ENCODE results near the gene IFNAR2. TPM values are rescaled to one million over a fixed set of nuclear protein-coding genes. Genes with fewer than 3 reads are reported as not detected.

The IFNAR2 gene
- polyA plus RNA-seq, 1 of the 3 experiments (the other 2 are of a cell fraction), result 10.4 TPM

GRCh38 chr21:33217138-33217520, 12.6 kb upstream of the IFNAR2 start:
- POLR2A ChIA-PET, result no interaction called here
- TF ChIP-seq RAD21 (IDR thresholded peaks at IDR 0.05; ENCODE audit: low read length), result no peak
- no peak for TF ChIP-seq NRF1 (IDR thresholded peaks at IDR 0.05; ENCODE audit: low read depth, low read length)
- no peak for TF ChIP-seq GATA2 (CRISPR knock-in tag; IDR thresholded peaks at IDR 0.05)
- Histone ChIP-seq H3K4me2 (no peak overlapping the region), H3K9me3 (no peaks in the 10 kb centered on the region), H3K27ac (ENCODE audit: low read depth in 2 of 2, low read length in 1 of 2) (no peak overlapping the region), H3K36me3 (replicated peaks in 1 of 2; ENCODE audit: control insufficient read depth in 1 of 2, insufficient read depth in 2 of 2, low read length in 1 of 2) (no peaks in the 10 kb centered on the region), H3K9ac (no peak overlapping the region), H3K27me3 (ENCODE audit: insufficient read depth) (peaks cover 8% of the 10 kb centered on the region; the same call in 1 of the 2 replicates), H3K79me2 (ENCODE audit: insufficient read depth) (no peaks in the 10 kb centered on the region), H4K20me1 (ENCODE audit: insufficient read depth) (no peaks in the 10 kb centered on the region), H3K4me3 (ENCODE audit: low read depth in 2 of 2, low read length in 1 of 2) (no peak overlapping the region), H3K9me2 (no peaks in the 10 kb centered on the region), H3F3A (replicated peaks; ENCODE audit: insufficient read depth) (no peaks in the 10 kb centered on the region), H2AFZ (ENCODE audit: low read depth) (no peak overlapping the region), H3K4me1 (ENCODE audit: control insufficient read depth in 1 of 2, insufficient read depth in 2 of 2, low read depth in 1 of 2, low read length in 1 of 2) (no peaks in the 10 kb centered on the region; a peak in 1 of 4 replicates)
- 35% methylated on average over 2 of the region's 2 CpGs for WGBS (ENCODE audit: low lambda C conversion rate)
- CTCF ChIA-PET, result no interaction called here
- no peak for DNase-seq

GRCh38 chr21:33219300-33219699, 10.4 kb upstream of the IFNAR2 start:
- ChIA-PET POLR2A (no interaction called here), CTCF (no interaction called here)
- Histone ChIP-seq H3K9me2 (no peaks in the 10 kb centered on the region), H3K27me3 (ENCODE audit: insufficient read depth) (peaks cover 8% of the 10 kb centered on the region; the same call in 1 of the 2 replicates), H3K4me3 (ENCODE audit: low read depth in 2 of 2, low read length in 1 of 2) (no peak overlapping the region), H2AFZ (ENCODE audit: low read depth) (no peak overlapping the region), H3K9ac (no peak overlapping the region), H3F3A (replicated peaks; ENCODE audit: insufficient read depth) (no peaks in the 10 kb centered on the region), H3K79me2 (ENCODE audit: insufficient read depth) (no peaks in the 10 kb centered on the region), H3K27ac (ENCODE audit: low read depth in 2 of 2, low read length in 1 of 2) (no peak overlapping the region), H4K20me1 (ENCODE audit: insufficient read depth) (no peaks in the 10 kb centered on the region), H3K4me1 (ENCODE audit: control insufficient read depth in 1 of 2, insufficient read depth in 2 of 2, low read depth in 1 of 2, low read length in 1 of 2) (no peaks in the 10 kb centered on the region), H3K36me3 (replicated peaks in 1 of 2; ENCODE audit: control insufficient read depth in 1 of 2, insufficient read depth in 2 of 2, low read length in 1 of 2) (no peaks in the 10 kb centered on the region), H3K9me3 (no peaks in the 10 kb centered on the region), H3K4me2 (no peak overlapping the region)
- no peak for TF ChIP-seq EP300 (IDR thresholded peaks at IDR 0.05; ENCODE audit: borderline replicate concordance in 1 of 2, low read depth in 1 of 2, low read length in 1 of 2)
- no peak for TF ChIP-seq JUND (IDR thresholded peaks at IDR 0.05)
- TF ChIP-seq RAD21 (IDR thresholded peaks at IDR 0.05; ENCODE audit: low read length), result no peak
- no peak for TF ChIP-seq IRF3 (IDR thresholded peaks at IDR 0.05; ENCODE audit: low read depth, low read length)
- no peak for TF ChIP-seq TCF12 (IDR thresholded peaks at IDR 0.05)
- no peak for TF ChIP-seq GABPA (IDR thresholded peaks at IDR 0.05; ENCODE audit: low read depth)
- no peak for TF ChIP-seq MEF2A (IDR thresholded peaks at IDR 0.05; ENCODE audit: borderline replicate concordance, low read depth)
- TF ChIP-seq USF2 (IDR thresholded peaks at IDR 0.05; ENCODE audit: borderline replicate concordance, low read depth, low read length), result no peak
- TF ChIP-seq CTCF (IDR thresholded peaks at IDR 0.05), result no peak
- TF ChIP-seq RFX5 (IDR thresholded peaks at IDR 0.05; ENCODE audit: low read length), result no peak
- TF ChIP-seq TAF1 (IDR thresholded peaks at IDR 0.05; ENCODE audit: borderline replicate concordance, low read depth, low read length), result no peak
- WGBS (ENCODE audit: low lambda C conversion rate), result 72% methylated on average over 3 of the region's 3 CpGs
- DNase-seq, result no peak

Data from SK-N-SH (cell line).